HG02885 (cell line): Measurements from ENCODE around the gene C3orf70.
"Not testable (repeated sequence)": the region's sequence is repeated elsewhere in the genome, so short reads cannot be mapped to it uniquely, and the experiment has no call there.

Source experiments
- ATAC-seq: cut with Tn5 transposase; IDR thresholded peaks from one replicate; pipeline ENCODE4 v1.9.1; 2021; ENCODE audit warnings: mild to moderate bottlenecking; ENCODE audit not compliant: unreplicated experiment, poor library complexity

C3orf70 gene

DNA sequence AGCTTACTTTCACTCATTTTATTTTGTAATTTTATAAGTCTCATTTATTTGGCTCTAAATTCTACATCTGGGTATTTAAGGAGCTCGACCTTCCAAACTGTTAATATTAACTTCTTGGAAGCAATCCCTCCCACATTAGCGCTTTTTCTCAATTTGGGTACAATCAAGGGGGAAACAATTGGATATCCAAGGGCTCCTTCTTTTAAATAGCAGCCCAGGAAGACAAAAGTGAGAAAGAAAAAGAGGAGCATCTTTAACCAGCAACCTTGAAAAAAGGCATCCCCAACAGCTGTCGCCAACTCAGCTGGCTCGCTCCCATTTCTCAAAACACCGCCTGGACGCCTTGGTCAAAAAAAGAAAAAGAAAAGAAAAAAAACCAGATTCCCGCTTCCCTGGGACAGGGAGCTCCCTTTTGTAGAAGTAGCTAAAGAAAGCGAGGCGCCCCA lies 873 bp downstream of the C3orf70 start:
- no peak for ATAC-seq

DNA sequence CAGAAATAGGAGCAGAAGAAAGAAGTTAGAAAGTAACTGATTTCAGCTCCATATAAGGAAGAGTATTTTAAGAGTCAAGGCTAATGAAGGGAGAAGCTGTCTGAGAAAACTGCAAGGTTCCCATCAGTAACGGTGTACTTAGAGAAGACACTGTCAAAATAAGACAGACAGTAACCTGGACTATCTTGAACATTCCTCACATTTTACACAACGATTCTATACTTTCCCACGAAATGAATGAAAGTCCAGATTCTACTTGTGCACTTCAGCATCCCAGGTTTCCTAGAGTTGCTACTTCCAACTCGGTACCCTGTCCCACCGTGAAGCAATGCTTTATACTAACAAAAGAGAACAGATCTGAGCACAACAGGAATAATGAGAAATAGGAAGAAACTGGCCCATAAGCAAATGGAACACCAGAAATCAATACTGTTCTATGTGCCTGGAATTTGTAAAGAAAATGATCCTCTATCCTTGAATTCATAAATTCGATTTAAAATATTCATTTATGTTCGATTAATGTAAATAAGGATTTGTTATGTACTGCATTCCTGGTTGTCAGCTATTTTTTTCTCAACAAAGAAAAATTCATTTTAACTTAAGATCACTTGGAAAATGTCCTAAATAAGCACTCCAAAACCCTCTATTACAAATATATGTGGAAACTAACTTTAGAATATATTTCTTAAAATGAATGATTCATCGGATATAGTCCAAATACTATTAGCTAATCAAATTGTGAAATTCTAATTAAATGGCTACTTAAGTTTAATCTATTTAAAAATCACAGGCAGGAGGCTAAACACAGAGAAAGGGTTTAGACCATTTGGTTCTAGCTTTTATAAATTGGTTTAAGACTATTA lies 1.5 kb downstream of the C3orf70 start:
- no peak for ATAC-seq

- ATAC-seq = no peak
Observed at GRCh38 chr3:185150561-185150960, 2.3 kb downstream of the C3orf70 start.

DNA sequence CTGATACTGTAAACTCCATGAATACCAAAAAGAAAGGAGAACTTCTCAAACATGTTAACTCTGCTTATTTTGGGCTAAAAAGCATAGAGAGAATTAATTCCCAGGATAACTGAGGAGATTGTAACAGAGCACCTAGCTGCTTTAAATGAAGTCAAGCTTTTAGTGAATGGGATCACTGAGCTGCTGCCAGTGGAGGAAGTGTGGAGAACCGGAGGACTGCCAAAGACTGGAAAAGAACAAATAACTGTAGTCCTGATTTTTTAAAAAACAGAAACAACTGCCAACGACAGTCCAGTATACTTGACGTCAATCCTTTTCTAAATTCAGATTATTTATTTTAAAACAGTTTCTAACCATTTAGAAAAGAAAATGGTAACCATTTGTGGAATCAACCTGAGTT lies 3.3 kb downstream of the C3orf70 start:
- no peak for ATAC-seq

DNA sequence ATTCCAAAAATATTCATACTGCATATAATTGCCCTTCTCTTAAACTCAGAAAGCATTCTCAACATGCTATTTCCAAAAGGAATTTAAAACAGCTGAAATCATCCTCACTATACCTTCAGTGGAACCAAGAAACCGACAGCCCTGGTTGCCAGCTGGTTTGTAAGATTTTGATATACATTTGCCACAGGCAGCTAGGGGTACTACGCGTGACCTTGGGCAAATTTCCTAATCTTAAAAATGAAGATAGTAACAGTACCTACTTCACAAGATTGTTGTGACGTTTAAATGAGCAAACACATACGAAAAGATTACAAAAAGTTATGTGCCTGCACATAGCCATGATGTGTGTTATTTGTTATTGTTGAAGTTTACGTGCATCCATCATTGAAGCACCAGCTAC lies 7.3 kb downstream of the C3orf70 start:
- no peak for ATAC-seq

GRCh38 chr3:185144784-185145183 lies 8.1 kb downstream of the C3orf70 start:
- ATAC-seq = no peak

- no peak for ATAC-seq
Observed at GRCh38 chr3:185137821-185138220, 15.0 kb downstream of the C3orf70 start.

- no peak for ATAC-seq
Observed at GRCh38 chr3:185134509-185134908, 18.4 kb downstream of the C3orf70 start.

GRCh38 chr3:185131602-185132256 lies 21.1 kb downstream of the C3orf70 start:
- ATAC-seq = no peak

- ATAC-seq = no peak
Observed at GRCh38 chr3:185129083-185129482, 23.8 kb downstream of the C3orf70 start.

GRCh38 chr3:185126201-185126600 lies 26.7 kb downstream of the C3orf70 start:
- no peak for ATAC-seq

GRCh38 chr3:185120126-185120525 lies 32.7 kb downstream of the C3orf70 start:
- no peak for ATAC-seq

DNA sequence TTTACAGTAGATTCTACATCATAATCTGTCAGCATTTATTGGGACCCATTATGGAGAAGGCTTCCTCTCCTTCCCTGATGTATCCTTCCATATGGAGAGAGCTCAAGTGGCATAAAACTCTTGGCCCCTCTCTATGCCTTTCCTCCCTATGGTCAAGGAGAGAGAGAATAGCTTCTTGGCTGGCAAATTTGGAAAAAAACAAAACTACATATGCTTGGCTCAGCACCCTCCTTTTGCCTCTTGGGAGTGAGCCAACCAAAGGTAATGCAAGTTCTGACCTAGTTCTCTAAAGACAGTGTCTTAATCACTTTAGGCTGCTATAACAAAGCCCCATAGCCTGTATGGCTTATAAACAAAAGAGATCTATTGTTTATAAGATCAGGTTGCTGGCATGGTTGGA lies 37.5 kb downstream of the C3orf70 start:
- ATAC-seq = no peak

DNA sequence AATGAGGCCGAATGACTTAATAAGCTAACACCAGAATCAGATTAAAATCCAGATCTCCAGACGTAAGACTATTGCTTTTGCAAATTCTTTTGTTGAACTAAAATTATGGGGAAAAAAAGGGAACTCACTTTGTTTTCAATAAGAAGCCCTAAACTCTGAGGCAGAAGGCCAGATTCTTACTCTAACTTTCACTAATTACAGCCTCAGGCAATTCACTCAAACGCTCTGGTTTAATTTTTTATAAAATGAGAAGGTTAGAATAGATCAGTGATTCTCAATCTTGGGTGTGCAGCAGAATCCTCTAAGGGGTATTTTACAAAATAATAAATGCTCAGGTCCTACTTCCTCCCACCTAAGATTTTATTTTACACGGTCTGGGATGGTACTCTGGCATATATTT lies 38.1 kb downstream of the C3orf70 start:
- no peak for ATAC-seq

DNA sequence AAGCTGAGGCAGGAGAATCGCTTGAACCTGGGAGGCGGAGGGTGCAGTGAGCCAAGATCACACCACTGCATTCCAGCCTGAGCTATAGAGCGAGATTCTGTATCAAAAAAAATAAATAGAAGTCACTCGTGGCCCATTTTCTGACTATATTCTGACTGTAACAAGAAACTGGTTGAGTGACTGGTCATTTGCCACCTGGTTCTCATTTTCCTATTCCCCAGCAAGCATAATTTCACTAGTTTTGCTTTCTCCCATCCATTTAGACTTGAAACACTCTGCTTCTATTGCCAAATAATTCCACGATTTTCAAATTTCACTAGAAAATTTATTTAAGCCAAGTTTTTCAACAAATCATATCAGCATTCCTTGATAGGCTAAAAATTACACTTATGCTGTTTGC lies 40.7 kb downstream of the C3orf70 start:
- ATAC-seq = no peak

DNA sequence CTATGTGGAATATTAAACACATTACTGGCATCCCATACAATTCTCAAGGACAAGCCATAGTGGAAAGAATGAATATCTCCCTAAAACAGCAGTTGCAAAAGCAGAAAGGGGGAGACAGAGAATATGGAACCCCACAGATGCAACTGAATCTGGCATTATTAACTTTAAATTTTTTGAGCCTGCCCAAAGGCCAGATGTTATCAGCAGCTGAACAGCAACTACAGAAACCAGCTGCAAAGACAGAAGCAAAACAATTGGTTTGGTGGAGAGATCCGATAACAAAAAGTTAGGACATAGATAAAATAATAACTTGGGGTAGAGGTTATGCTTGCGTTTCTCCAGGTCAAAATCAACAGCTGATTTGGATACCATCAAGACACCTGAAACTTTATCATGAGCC lies 43.8 kb downstream of the C3orf70 start:
- ATAC-seq = not testable (repeated sequence)

DNA sequence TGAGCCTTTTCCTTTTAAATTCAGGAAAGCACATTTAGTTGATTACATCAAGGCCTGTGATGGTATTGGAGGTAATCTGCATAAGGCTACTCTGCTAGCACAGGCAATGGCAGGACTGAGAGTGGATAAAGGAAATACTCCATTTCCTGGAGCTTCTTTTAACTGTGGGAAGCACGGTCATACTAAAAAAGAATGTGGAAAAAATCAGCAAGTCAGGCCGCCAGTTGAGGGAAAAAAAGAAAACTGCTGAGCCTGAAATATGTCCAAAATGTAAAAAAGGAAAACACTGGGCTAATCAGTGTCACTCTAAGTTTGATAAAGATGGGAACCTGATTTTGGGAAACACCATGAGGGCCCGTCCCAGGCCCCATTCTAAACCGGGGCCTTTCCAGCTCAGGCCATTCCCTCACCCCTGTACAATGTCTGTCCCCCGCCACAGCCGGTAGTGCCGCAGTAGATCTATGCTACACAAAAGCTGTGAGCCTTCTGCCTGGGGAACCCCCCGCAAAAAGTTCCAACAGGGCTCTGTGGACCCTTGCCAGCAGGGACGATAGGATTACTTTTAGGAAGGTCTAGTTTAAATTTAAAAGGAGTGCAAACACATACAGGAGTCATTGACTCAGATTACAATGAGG lies 46.5 kb downstream of the C3orf70 start:
- ATAC-seq = not testable (repeated sequence)

- ATAC-seq = no peak
Observed at GRCh38 chr3:185103359-185104127, 49.3 kb downstream of the C3orf70 start.

- no peak for ATAC-seq
Observed at GRCh38 chr3:185094697-185095096, 58.2 kb downstream of the C3orf70 start.

DNA sequence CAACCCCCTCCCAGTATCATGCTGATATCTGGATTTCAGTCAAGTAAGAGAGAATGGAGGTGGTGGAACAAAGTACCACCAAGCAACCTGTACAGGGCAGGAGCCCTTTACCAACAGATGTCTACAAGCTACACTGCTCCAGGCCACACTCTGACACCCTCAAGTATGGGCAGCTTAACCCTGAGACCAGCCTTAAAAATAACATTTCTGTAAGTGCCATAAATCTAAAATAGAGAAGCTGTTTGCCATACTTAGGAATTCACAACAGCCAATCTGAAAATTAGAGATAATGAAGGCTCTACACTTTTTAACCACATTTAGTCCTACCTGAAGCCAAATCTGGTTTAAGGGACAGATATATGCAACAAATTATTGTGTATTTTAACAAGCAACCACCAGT lies 59.7 kb downstream of the C3orf70 start:
- ATAC-seq = no peak

DNA sequence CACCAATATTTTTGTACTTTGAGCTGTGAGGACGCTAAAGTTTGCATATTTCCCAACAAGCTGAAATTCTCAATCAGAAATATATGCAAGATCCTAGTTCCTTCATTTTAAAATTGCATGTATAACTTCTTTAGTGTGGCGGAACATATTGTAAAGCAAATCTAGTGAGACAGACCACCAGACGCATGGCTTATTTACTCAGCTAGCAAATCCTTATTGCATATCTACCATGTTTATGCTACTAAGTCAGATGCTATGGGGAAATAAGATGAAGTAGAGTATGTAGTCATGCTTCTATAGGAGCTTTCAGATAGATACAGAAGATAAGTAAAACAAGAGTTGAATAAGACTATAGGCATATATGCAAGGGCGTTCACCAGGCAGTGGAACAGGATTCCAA lies 62.0 kb downstream of the C3orf70 start:
- ATAC-seq = no peak
